ENCODE results near the gene FPGT.

DNA sequence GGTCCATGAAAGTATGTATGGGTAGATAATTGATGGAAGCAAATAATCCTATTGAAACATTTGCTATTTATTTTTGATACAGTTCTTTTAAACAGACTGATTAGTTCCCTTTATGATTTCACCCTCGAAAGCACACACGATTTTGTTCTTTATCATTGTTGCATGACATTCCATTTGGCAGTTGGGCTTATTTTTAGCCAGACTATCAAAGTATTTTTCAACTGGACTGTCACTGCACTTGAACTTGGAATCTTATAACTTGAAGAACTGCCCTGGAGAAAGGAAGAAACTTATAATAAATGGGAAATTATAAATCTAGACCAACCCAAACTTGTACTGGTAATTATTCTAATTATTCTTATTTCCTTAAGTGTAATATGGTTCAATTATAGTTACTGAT, 37.1 kb downstream of the FPGT start, which contains the start of gene TNNI3K:
- TF ChIP-seq POLR2AphosphoS5 (IDR thresholded peaks at IDR 0.05; ENCODE audit: borderline replicate concordance, low read depth, low read length) (no peak), EZH2 (IDR thresholded peaks at IDR 0.05) (no peak)
